ENCODE measurements around the gene PAX5. TPM values are rescaled to one million over a fixed set of nuclear protein-coding genes. Genes with fewer than 3 reads are reported as not detected.

The PAX5 gene
- total RNA-seq, 1 donor from 2014 or later: 0.18 TPM

DNA sequence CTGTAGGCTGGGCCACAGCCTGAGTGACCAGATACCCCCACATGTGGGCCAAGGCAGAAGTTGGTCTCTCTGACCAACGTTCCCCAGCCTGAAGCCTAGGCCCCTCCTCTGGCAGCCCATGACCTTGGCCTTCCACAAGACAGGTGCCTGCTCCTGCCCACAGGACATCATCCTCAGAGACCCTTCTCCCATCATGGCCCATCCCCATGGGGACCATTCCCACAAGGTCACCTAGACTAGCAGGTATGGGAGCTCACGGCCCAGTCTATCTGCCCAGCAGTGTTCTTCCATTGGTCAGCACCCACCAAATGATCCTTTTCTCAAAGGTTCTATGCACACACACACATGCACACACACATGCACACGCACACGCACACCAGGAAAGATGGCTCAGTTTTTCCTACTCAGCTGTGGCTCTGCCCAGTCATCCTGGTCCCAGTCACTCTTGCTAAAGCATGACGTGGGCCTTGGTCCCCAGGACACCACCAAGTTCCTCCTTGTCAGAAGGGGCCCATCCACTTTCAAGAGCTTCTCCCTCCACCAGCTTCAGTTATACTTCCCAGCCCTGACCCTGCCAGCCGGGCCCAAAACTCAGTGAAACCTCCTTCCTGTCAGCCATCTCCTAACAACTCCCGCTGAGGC, 65.4 kb downstream of the PAX5 start:
- intact Hi-C loops (cut with DNase I): no loop called here
- no peaks in the 10 kb centered on the region for H3K36me3 ChIP-seq
- H3K9me3 ChIP-seq: no peaks in the 10 kb centered on the region
- TF ChIP-seq CTCF (IDR thresholded peaks at IDR 0.05): no peak
- H3K27ac ChIP-seq: no peak overlapping the region
- H3K4me3 ChIP-seq: no peak overlapping the region
- H3K27me3 ChIP-seq (ENCODE audit: low read depth): no peaks in the 10 kb centered on the region
- no peak for DNase-seq
- no peak for ATAC-seq
- H3K4me1 ChIP-seq: no peaks in the 10 kb centered on the region

- ATAC-seq: no peak
- no peaks in the 10 kb centered on the region for H3K36me3 ChIP-seq
- DNase-seq: no peak
- intact Hi-C loops (cut with DNase I): no loop called here
- H3K27me3 ChIP-seq (ENCODE audit: low read depth): no peaks in the 10 kb centered on the region
- no peak overlapping the region for H3K4me3 ChIP-seq
- no peak for TF ChIP-seq CTCF (IDR thresholded peaks at IDR 0.05)
- no peak overlapping the region for H3K27ac ChIP-seq
- no peaks in the 10 kb centered on the region for H3K4me1 ChIP-seq
- no peaks in the 10 kb centered on the region for H3K9me3 ChIP-seq
Observed at GRCh38 chr9:36967997-36968396, 66.1 kb downstream of the PAX5 start.

DNA sequence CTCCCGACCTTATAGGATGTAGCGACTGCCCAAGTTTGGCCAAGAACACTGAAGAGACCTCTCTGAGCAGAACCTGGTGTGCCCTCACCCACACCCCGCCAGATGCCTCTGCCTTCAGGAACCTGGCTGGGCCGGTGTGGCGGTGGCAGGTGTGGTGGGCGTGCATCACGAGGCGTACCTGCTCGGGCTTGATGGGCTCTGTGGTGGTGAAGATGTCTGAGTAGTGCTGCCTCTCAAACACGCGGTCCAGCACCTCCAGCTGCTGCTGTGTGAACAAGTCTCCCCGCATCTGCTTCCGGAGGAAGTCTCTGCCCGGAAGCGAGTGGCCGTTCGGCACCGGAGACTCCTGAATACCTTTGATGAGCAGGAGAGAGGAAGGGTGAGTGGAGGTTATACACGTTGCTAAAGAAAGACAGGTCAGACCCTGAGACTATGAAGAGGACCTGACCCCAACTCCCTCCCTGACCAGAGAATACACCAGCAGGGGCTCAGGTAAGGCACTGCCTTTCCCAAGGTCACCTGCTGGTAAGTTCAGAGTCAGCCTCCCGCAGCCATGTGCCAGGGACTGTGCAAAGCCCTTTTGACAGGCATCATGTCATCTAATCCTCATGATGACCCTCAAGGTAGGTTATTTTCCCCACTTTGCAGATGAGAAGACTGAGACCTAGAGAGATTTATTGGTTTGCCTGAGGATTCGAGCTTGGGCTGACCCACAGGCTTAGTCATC, 67.5 kb downstream of the PAX5 start:
- Histone ChIP-seq H3K36me3 (no peaks in the 10 kb centered on the region), H3K4me3 (no peak overlapping the region), H3K9me3 (no peaks in the 10 kb centered on the region), H3K4me1 (no peaks in the 10 kb centered on the region), H3K27me3 (ENCODE audit: low read depth) (no peaks in the 10 kb centered on the region), H3K27ac (no peak overlapping the region)
- intact Hi-C loops (cut with DNase I): no loop called here
- DNase-seq (no peak), ATAC-seq (no peak)
- TF ChIP-seq CTCF (IDR thresholded peaks at IDR 0.05): no peak

- H3K27me3 ChIP-seq (ENCODE audit: low read depth): no peaks in the 10 kb centered on the region
- no peak for DNase-seq
- no peaks in the 10 kb centered on the region for H3K4me1 ChIP-seq
- H3K27ac ChIP-seq: no peak overlapping the region
- no peaks in the 10 kb centered on the region for H3K36me3 ChIP-seq
- no peak overlapping the region for H3K4me3 ChIP-seq
- intact Hi-C loops (cut with DNase I): no loop called here
- H3K9me3 ChIP-seq: no peaks in the 10 kb centered on the region
- ATAC-seq: no peak
- no peak for TF ChIP-seq CTCF (IDR thresholded peaks at IDR 0.05)
Observed at GRCh38 chr9:36964791-36965190, 69.3 kb downstream of the PAX5 start.

- H3K4me3 ChIP-seq: no peak overlapping the region
- H3K4me1 ChIP-seq: no peaks in the 10 kb centered on the region
- intact Hi-C loops (cut with DNase I): no loop called here
- no peak overlapping the region for H3K27ac ChIP-seq
- no peak for TF ChIP-seq CTCF (IDR thresholded peaks at IDR 0.05)
- DNase-seq (no peak), ATAC-seq (no peak)
- peaks cover 6% of the 10 kb centered on the region for H3K27me3 ChIP-seq (ENCODE audit: low read depth)
- H3K36me3 ChIP-seq: no peaks in the 10 kb centered on the region
- no peaks in the 10 kb centered on the region for H3K9me3 ChIP-seq
Observed at GRCh38 chr9:36963346-36963745, 70.7 kb downstream of the PAX5 start.

Data from lower lobe of right lung (tissue), 2 donors.